Stimulated activated CD4-positive, alpha-beta T cell treated with anti-CD3 and anti-CD28 coated beads, Interleukin-12 subunit alpha, Interleukin-12 subunit beta, amount 100 ng/mL, for 24 hours (primary cell): ENCODE data around the gene POLR2F.

ENCODE experiments used
- DNase-seq, 2 experiments: peaks; one replicate each; pipeline ENCODE4 v3.0.0-alpha.2; 2020; ENCODE audit warnings: low read depth in 2 of 2

The POLR2F gene

DNA sequence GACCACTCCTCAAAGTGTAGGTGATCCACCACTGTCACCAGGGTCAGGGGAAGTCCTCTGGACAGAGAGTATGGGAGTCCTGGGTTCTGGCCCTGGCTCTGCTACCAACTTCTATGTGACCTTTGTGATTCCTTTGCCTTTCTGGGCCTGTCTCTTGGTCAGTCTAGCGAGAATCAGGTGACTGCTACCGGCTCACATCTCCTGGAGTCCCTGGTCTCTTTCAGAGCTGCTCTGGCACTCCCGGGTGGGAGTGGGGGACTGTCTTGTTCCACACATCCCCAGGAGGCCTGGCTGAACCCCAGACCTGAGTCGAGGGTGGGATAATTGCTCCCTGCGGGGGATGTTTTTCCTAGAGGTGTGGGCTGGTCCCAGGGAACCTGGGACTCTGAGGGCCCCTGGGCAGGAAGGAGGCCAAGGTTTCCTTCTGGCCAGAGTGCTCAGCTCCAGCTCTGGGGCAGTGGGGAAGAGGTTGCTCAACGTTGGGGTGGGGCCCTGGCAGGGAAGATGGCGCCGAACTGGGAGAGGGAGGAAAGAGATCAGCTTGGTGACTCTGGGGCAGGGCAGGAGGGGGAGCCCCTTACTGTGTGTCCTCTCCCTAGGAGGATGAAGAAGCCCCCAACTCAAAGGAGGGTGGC is 28.8 kb downstream of the POLR2F start:
- no peak for DNase-seq

DNA sequence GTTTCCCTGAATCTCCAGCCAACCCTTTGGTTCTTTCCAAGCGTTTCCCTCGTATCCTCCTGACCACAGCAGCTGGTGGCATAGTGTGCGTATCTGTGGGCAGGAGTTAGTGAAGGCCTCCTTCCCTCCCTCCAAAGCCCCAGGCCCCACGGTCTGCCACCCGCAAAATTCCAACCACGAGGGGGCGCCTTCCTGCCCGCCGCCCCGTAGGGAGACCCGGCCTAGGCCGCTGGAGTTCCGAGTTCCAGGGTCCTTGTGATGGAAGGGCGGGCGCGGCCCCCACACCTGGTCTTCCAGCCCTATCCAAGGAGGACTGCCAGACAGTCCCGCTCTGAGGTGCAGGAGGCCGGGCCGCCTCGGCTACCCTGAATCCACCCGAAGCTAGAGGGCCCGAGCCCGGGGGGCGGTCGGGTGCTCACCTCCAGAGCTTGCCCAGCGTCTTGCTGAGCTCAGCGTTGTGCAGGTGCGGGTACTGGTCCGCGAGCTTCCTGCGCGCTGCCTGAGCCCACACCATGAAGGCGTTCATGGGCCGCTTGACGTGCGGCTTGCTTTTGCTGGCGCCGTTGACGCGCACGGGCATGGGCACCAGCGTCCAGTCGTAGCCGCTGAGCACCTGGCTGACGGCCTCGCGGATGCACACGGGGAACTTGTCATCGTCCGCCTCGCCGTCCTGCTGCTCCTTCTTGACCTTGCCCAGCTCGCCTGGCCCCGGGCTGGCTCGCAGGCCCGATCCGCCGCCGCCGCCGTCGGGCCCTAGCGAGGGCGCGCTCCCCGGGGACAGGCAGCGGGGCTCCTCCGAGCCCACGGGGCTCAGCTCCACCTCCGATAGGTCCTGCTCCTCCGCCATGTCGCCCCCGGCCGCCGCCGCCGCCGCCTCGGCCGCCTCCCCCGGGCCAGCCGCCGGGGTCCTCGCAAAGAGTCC is 29.7 kb downstream of the POLR2F start:
- DNase-seq: no peak

DNA sequence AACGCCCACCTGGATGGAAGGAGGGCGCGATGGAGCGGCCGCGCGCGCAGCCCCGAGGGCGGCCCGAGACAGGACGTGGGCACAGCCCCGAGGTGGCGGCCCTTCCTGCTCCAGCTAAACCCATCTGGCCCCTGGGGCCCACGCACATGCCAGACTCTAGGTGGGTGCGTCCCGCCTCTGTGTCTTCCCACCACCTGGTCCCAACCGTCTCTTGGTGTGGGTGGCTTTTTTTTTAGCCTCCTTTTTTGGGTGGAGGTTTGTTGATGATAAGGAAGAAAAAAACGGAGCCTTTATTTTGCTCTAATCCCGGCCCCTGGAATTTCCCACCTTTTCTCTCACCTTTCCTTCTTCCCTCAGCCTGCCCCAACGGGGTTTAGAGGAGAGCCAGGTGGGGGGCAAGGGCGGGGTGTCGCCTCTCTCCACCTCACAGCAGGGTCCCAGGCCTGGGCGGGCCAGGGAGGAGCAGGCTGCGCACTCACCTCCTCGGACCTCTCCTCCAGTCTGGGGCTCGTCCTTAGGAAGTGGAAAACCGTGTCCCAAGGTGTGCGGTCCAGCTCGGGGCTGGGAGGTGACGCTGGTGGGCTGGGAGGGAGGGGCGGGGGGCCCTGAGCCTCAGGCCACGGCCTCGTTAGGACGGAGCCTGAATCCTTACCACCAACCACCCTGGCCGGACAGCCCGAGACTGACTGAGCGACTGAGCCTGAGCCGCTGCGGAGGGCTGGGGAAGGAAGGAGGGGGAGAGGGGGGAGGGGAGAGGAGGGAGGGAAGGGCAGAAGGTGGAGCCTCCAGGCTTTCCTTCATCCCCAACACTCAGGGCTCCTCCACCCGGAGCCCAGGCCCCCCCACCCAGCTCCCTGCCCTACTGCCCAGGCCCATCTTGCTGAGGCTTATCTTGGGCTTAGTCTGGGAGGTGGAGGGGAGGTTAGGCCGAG is 30.6 kb downstream of the POLR2F start, which contains the start of gene SOX10:
TSS of gene SOX10 (minus strand) at position 696 of the 932 bp plus-strand sequence. CDS start 771 bp downstream, outside the sequence.
- DNase-seq: no peak

DNA sequence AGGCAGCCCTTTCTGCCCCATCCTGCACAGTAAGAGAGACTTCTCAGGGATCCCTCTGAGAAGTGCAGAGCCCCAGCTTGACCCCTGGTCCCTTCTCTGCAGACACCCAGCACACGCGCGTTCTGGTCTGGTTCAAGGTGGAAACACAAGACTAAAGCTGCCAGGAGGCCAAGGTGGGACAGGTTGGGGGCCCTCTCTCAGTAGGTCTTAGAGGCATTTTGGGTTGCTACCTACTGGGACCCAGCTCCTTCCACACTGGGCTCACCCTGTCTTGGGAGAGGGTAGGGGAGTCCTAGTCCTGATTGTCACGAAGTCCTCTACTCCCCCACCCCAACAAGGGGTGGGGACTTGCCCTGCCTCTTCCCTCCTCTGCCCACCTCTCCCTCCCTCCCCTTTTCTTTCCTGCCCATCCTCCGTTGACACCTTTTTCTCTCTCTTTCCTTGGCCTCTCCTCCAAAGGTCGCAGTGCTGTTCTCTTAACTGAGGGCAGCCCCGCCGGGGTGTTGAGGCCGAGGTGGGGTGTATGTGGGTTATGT is 31.6 kb downstream of the POLR2F start:
- DNase-seq: no peak

DNA sequence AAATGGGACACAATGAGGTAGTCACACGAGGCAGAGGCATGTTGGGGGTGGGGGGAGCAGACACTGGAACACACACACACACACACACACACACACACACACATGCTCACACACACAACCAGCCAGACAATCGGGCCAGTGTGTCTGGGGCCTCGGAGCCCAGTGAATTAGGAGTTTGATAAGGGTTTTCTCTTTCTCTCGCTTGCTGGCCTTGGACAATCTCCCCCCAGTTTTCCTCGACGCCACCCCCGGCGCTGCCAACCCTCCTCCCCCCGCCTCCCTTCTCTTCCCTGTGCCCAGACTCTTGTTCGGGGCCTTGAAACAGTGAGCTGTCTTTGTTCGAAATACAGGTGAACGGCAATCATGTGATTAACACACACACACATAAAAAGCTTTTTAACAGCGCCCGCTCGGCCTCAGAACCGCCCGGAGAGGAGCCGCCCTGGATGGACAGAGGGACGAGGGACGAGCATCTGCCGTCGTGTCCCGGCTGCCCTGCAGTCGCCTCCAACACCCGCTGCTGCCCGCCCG is 32.3 kb downstream of the POLR2F start:
- no peak for DNase-seq

DNA sequence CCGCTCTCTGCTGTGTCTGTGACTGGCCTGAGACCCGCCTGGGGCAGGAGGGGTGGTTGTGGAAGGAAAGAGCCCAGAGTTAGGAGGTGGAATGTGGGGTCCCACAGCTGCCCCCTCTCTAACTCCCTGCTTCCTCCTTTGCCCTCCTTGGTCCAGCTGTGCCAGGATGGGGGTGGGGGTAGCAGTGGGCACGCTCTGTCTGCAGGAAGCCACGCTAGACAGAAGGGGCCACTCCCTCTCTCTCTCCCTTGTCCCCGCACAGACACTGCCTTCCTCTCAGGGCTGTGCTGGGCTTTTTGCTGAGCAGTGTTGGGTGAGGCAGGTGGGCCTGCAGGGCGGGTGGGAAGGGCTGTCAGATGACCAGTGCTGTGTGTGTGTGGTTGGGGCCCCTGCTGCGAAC is 32.9 kb downstream of the POLR2F start:
- no peak for DNase-seq

DNA sequence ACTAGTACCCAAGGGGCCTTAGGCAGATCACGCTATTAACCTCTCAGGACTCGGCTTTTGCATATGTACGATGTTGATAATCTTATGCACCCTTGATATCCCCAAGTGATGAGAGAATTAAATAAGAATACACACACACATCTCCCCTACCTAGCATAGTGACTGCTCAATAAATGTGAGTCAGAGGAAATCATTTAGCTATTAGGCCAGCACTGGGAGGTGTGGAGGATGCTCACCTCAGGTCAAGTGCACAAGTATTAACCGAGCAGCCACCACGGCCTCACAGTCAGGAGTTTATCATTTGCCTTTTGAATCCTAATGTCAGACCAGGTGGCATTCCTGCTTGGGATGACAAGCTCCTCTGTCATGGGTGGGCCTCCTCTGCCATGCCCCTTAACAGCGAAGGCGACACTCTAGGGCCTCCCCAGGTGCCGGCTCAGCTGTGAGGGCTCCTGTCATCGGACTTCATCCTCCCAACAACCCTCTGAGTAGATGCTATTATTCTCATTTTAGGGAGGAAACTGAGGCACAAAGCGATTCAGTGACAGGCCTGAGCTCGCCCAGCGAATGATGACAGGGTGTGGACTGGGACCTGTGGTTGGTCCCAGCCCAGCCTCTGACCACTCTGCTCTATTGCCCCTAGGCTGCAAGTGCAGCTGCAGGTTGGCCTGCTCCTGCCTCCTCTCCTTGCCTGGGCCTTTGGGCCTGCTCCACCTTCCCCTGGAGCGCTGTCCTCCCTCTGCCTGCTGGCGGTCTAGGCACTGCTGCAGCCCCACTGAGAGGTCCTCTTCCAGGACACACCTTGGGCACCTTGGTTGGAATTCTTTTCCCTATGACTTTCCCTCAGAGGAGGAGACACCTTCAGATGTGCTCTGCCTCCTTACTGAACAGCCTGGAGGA is 35.9 kb downstream of the POLR2F start:
- no peak for DNase-seq

DNA sequence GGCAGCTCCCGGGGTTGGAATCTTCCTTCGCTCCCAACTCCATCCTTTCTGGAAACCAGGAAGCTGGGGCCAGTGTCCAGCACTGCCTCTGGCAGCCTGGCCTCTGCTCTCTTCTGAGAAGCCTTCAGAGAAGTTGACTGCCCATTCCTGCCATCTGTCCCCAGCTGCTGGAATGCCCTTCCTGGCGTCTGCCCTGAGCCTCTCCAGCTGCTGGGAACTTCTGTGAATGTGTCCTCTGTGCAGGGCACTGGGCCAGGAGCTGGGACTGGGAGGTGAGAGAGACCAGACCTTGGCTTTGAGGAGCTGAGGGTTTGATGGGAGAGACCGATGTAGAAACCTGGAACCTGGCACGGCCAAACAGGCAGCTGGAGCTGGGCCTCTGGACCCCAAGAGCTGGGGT is 36.8 kb downstream of the POLR2F start:
- no peak for DNase-seq

DNA sequence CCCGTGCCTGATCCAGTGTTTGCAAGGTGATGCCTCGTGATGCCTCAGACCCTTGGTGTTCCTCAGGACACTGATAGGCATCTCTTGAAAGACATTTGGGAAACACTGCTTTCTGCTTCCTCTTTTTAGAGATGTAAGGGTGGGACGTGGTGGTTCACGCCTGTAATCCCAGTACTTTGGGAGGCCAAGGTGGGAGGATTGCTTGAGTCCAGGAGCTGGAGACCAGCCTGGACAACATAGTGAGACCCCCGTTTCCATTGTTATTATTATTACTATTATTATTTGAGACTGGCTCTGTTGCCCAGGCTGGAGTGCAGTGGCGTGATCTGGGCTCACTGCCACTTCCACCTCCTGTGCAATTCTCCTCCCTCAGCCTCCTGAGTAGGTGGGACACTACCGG is 37.4 kb downstream of the POLR2F start:
- DNase-seq: no peak

DNA sequence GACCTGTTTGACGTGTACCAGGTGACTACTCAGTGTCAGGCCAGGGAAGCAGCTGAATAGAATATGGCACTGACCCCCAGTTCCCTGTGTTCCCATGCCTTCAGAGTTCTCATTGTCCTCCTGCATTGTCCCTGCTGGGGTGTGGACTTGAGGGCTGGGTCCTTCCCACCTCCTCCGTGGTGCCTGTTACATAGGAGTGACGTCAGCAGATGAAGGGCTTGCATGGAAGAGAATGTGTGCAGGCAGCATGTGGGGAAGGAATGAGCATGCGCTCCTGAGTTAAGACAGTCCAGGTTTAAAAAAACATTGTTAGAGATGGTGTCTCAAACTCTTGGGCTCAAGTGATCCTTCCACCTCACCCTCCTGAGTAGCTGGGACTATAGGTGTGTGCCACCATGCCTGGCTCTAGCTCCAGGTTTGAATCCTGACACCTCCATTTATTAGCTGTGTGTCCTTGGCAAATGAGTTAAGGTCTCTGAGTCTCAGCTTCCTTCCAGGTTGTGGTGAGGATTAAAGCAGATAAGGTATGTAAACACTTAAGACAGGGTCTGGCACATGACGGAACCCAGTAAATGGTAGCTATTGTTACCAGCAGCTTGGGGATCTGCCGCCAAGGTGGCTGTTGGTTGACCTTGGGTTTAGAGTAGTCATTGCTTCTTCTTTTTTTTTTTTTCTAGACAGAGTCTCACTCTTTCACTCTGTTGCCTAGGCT is 38.4 kb downstream of the POLR2F start:
- no peak for DNase-seq

DNA sequence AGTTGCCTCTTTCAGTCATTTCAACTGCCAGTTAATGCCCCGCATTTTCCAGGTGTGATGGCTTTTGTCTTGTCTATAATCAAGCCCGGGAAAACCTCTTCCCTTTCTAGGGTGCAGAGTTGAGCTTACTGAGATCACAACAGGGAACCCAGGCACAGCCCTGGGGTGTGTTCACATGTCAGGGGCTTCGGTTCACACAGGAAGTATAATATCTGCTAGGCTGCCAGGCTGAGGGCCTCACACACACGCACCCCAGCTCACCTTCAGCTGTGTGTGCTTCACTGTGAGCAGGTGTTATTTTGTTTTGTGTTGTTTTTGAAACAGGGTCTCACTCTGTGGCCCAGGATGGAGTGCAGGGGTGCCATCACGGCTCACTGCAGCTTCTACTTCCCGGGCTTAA is 40.5 kb downstream of the POLR2F start:
- no peak for DNase-seq

DNA sequence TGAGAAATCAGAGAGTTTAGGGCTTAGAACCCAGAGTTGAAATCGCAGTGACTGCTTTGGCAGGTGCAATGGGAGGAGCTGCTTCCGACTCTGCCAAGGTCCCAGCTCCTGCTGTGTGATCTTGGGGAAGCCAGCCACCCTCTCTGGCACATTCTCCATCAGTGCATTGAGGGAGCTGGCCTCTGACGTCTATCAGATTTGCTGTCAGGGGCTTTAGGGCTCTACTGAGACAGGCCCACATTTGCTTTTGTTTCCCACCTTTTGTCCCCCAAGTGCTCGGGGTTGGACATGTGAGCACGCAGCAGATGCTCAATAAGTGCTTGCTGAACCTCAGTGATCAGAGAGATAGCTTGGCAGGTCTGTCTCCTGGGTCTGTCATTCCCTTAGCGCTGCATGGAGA is 41.5 kb downstream of the POLR2F start:
- no peak for DNase-seq

DNA sequence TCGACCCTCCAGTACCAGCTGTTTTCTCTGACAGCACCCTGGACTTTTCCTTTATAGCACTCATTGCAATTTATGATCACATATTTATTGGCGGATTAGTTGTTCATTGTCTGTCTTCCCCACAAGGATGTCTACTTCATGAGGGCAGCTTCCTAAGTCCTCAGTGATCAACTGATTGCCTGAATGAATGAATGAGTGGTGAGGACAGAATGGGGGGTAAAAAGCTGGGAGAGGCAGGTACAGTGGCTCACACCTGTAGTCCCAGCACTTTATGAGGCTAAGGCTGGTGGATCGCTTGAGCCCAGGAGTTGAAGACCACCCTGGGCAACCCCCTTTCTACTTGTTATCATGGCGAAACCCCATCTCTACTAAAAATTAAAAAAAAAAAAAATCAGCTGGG is 42.0 kb downstream of the POLR2F start:
- no peak for DNase-seq

DNA sequence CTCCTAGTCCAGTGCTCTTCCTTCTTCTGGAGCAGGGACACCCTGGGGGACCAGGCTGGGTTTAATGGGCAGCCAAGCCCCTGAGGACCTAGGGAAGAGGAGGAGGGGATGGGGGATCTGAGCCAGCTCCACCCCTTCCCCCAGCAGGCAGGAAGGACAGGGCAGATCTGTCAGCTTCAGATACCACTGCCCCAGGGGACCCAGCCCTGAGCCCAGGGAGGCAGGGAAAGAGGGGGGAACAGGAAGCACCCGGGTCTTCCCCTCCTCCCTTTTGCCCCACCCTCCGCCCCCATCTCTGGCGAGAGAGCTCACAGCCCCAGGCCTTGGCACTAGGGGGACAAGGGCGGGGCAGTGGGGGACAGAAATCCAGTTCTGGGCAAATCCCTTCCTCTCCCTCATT is 42.6 kb downstream of the POLR2F start:
- no peak for DNase-seq

DNA sequence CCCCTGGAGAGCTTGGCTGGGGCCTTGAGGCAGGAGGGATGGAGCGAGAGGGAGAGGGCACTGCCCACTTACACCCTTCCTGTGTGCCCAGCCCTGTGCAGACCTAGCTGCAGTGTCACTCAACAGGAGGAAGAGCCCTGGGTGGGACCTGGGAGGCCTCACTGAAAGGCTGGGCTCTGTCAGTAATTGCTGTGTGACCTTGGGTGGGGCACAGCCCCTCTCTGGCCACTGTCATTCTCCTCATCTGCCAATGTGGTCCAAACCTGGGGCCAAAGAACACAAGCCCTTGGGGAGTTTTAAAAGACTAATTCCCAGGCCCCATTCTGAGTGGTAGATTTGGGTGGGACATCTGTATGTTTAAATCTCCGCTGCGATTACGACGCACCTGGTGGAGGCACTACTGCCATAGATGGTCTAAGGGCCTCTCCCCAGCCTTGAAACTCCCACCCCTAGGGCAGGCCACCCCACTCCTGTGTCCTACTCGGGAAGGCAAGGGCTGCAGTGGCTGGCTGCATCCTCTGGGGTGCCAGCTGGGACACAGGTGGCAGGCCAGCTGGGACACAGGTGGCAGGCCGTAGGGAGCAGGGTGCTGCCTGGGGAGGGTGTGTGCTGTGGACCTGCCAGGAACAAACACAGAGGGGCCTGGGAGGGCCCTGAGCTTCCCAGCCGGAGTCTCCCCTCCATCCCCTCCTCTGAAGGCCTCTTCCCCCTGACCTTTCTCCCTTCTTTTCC is 43.2 kb downstream of the POLR2F start:
- no peak for DNase-seq

DNA sequence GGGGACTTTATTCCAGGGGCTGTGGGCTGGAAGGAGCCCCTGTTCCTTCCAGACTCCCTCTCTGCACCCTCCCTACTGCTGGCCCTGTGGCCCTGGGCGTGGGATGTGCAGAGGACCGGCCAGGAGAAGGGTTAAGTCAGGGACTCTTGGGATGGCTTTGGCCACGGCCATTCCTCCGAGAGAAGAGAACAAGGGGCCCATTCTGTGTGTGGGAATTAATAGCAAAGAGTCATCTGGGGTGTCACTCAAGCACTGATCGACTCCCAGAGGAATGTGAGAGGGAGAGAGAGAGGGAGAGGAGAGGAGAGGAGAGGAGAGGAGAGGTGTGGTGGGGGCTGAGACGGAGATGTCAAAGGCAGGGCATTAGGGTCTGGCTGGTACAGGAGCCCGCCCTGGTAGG is 45.0 kb downstream of the POLR2F start:
- DNase-seq: no peak

DNA sequence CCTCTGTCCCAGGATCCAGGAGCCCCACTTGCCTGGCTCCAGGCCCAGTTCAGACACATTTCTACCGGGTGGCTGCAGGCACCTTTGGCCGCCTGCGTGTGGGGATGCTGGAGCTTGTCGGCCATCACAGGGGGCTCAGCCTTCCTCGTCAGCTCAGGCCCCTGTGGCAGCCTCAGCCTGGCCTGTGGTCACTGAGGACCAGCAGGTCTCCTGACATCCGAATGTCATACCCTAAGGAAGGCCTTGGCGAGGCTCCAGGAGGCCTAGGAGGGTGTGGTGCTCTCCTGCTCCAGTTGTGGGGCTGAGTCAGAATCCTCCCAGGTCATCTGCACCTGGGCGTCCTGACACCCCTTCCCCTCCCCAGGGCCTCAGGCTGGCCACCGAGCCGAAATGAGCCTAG is 45.7 kb downstream of the POLR2F start:
- no peak for DNase-seq

DNA sequence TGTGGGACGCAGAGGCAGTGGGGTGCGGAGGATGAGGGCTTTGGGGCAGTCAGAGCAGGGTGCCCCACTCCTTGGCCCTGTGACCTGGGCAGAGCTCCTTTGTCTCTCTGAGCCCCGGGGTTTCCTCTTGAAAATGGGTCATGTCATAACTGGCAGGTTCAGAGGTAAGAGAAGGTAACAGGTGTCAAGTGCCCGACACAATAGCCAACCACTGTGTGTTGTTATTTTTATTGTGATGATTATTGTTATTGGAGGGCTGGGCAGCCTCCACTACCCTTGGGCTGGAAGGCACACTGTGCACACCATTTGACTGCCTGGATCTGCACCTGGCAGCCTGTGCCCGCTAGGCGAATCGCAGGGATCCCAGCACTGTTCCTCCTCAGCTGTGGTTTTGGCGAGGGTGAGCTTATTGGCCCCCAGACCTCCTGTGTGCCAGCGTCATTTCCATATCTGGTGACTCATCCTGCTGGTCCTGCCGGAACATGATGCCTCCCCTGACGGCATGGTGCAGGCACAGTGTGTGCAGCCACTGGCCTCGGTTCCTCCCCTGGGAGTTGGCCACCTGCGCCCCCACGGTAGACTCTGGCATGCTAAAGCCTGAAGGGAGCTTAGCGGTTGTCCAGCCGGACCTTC is 46.3 kb downstream of the POLR2F start:
- no peak for DNase-seq

DNA sequence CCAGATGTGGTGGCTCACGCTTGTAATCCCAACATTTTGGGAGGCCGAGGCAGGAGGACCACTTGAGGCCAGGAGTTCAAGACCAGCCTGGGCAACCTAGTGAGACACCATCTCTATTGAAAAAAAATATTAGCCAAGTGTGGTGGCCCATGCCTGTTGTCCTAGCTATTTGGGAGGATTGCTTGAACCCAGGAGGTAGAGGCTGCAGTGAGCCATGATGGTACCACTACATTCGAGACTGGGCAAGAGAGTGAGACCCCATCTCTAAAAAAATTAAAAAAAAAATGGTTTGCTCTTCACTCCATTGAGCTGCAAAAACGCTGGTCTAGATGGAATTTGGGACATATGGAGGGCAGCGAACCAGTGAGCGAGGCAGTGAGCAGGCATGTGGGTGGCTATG is 52.4 kb downstream of the POLR2F start:
- no peak for DNase-seq
